HG02571 (cell line): Measurements from ENCODE around the gene SULT1C2.

Source experiments
- ATAC-seq: cut with Tn5 transposase; IDR thresholded peaks from one replicate; pipeline ENCODE4 v1.9.1; 2021; ENCODE audit warnings: mild to moderate bottlenecking, moderate library complexity; ENCODE audit not compliant: unreplicated experiment

The SULT1C2 gene

GRCh38 chr2:108287169-108287568 lies 1.5 kb upstream of the SULT1C2 start:
- no peak for ATAC-seq

- no peak for ATAC-seq
Measured at GRCh38 chr2:108293850-108294249, 5.2 kb downstream of the SULT1C2 start.

- no peak for ATAC-seq
Measured at GRCh38 chr2:108297436-108298141, 8.9 kb downstream of the SULT1C2 start.

DNA sequence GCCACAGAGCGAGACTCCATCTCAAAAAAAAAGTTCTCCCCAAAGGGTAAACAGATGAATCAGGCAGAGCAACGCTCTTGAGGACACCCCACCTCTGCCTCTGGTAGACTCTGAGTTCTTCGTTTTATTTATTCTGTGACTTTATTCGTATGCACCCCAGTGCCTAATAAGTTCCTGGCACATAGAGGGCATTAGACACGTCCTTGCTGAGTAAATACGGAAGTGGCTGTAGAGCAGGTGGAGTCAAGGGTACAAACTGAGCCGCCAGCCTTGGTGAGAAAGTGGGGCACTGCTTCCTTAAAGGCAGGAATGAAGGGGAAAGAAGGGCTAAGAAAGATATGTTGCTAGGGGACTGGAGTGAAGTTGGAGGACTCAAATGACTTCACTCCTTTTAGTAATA lies 12.9 kb downstream of the SULT1C2 start:
- no peak for ATAC-seq

- ATAC-seq, result peak; percentile 58
Measured at GRCh38 chr2:108304975-108305374, 16.3 kb downstream of the SULT1C2 start.

- no peak for ATAC-seq
Measured at GRCh38 chr2:108305901-108306300, 17.2 kb downstream of the SULT1C2 start.

- ATAC-seq, result no peak
Measured at GRCh38 chr2:108309903-108310302, 21.2 kb downstream of the SULT1C2 start.

DNA sequence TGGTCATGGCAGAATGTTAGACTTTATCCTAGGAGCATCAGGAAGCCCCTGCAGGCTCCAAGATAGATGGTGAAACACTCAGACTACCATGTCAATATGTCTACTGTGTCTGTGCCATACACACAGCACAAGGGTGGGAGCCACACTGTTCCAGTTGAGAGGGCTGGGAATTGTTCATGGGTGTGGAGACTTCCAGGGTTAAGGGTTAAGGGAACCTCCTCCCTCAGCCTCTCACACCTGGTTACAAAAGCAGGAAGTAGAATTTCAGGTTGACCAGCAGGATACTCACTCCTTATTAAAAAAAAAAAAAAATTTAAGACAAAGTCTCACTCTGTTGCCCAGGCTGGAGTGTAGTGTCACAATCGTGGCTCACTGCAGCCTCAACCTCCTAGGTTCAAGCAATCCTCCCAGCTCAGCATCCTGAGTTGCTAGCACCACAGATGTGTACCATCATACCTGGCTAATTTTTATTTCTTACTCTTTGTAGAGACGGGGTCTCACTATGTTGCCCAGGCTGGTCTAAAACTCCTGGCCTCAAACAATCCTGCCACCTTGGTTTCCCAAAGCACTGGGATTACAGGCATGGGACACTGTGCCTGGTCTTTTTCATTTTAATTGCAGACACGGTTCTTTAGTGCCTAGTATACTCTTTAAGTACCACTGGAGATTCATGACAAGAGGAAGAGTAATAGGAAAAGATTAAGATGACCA lies 26.0 kb downstream of the SULT1C2 start:
- no peak for ATAC-seq

- no peak for ATAC-seq
Measured at GRCh38 chr2:108315444-108315934, 26.8 kb downstream of the SULT1C2 start.

DNA sequence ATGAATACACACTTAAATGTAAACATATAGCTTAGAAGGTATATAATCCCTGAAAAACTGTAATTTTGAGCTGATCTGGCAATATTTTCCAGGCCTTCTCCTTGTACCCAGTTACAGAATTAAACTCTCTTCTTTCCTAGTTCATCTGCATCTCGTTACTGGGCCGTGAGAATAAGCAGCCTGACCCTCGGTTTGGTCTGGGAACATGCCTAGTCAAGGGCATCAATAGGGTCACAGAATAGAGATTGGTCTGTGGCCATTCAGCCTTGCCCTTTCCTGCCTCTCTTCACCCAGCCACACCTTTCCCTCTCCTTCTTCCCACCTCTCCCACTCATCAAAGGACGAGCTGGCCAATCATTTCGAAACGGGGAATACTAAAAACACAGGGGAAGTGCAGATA lies 27.3 kb downstream of the SULT1C2 start:
- no peak for ATAC-seq

DNA sequence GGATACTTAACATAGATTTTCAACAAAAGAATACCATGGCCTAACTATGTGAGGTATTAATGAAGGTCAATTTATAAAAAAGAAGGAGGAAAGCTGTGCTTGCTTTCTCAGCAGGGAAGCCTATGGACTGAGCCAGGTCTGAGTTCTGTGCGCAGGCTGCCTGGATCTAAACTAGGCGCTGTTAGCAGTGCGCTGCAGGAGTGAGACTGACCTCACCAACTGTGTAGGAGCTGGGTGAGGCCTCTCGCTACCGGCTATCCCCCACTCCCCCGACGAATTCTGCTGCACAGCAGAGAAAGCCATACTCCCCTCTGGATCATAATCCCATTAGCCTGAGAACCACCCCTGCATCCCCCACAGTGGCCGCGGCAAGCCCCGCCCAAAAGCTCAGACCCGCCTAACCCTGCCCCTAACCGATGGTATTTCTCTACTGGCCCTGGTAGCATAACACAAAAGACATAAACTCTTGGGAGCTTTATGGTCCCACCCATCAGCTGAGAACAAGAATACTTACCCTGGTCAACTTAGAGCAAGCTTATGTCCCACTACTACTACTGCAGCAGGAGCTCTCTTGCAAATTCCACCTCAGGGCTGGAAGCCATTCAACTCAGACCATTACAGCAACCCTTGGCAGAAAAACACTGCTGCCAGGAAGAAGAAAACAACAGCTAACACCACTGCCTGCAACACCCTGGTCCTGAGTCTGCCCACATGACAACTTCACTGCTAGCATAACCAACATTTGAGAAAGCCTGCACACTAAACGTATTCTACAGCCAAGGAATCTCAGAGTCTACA lies 28.0 kb downstream of the SULT1C2 start:
- no peak for ATAC-seq

DNA sequence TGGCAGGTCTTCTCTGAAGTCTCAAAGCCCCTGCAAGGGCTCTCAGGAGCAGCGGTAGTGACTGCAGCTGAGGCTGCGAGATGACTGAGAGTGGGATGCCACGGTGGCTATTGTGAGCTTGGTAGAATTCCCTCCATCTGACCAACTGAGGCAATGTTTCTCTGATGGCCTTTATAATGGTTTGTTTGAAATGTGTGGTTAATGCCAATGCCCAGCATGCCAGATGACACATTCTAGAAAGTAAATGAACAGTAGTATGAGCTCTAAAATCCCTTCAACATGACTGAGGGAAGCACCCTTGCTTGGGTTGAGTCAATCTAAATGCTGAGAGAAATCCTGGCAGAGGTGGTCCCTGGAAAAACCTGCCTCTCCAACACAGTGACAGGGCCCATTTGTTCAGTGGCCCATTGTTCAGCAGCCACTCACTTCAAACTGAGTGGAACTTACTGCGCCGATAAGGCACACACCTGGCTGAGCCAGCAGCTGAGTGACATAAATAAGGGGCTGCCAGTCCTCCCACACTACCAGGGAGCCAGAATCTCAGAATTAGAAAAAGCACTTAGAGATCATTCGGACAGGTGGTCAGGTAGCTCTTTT lies 31.7 kb downstream of the SULT1C2 start:
- no peak for ATAC-seq

DNA sequence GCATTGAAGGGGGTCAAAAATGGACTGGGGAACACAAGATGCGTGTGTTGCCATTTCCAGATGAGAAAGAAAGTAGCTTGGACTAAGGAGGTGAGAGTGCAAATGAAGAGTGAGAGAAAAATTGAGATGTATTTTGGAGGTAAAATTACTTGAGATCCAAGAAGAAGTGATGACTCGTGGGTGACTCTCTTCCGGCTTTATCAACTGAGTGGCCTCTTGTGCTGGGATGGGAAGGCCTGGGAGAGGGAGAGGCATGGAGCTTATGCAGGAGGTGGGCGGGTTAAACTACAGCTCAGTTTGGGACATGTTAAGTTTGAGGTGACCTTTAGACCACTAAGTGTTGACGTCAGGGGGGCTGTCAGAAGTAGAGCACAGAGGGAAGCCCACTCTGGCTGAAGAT lies 34.9 kb downstream of the SULT1C2 start:
- no peak for ATAC-seq

DNA sequence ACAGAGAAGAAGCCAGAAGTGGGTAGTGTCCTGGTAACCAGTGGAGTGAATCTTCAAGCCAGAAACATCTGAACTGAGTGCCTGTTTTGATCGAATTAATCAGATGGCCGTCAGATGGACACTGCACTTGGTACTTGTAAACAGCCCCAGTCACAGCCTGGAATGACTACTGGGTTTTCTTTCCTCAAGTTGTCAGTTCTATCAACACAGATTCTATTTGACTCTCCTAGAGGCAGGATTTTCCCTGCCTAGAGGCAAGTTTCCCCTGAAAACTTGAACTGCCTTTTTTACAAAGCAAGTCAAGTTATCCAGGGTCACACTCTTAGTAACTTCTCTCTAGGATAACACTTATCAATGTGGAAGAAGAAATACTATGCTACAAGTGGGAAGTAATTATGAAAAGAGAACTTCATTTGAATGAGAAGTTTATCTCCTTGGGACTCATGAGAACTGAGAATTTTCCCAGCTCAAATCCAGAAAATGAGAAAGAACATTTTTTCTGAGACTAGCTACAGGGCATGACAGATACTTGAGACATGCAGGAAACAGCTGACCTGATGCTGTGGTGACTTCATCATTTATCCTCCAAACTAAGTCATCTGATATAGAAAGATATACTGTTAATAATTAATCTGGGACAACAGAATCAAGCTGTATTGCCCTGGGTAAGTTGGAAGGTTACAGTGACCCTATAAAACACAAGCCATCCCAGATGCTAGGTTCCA lies 36.0 kb downstream of the SULT1C2 start:
- no peak for ATAC-seq

DNA sequence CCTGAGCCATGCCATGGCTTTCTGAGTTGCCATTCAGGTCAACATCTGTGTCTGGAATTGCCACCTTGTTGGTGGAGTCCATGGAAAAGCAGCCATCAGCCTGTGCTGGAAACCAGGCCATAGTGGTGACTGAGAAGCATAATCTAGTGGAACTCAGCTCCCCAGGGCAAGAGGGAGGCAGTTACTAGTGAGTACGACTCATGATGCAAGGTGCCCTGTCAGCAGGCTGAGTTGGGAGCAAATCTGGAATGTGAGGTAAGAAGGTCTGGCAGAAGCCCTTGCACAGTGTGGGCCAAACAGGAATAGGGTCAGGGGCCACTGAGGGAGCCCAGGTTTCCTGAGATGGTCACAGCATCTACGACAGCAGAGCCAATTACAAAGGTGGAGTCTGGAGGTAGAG lies 37.1 kb downstream of the SULT1C2 start:
- ATAC-seq, result no peak

DNA sequence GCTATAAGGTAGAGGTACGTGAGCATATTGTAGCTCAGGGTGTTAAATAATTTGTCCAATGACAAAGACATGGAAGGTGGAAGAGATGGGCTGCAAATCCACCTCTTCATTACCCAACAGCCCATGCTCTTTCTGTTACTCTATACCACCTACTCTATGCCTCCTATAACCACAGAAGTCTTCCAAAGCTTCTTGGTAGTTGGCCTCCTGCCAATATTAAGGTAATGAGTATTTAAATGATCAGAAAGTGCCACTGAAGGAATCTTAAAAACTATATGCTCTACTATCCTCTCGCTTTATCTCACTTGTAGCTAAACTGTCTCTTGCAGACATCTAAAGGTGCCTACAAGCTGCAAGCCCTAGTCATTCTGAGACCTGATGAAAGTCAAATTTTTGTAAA lies 41.1 kb downstream of the SULT1C2 start:
- no peak for ATAC-seq

- no peak for ATAC-seq
Measured at GRCh38 chr2:108330979-108331378, 42.3 kb downstream of the SULT1C2 start.

- ATAC-seq, result no peak
Measured at GRCh38 chr2:108345951-108346350, 57.3 kb downstream of the SULT1C2 start.

GRCh38 chr2:108346827-108347226 lies 58.1 kb downstream of the SULT1C2 start:
- ATAC-seq, result no peak

DNA sequence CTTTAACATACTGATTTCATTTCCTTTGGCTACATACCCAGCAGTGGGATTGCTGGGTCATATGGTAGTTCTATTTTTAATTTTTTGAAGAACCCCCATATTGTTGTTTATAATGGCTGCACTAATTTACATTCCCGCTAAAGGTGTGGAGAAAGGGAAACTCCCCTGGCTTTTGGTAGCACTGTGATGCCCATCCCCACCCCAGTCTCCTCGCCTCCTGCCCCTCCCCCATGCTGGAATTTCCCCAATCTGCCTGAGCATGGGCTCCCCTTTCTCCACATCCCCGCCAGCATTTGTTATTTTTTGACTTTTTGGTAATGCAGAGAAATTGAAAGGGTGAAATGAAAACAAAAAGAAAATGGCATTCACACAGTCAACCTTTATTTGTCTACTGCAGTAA lies 59.1 kb downstream of the SULT1C2 start:
- no peak for ATAC-seq
